Suprapubic skin (tissue), 3 donors: ENCODE data around the gene DNAJC21.

Experiments used
- CTCF ChIP-seq, 2 donors: fragments of 200-600 bp in 1 of 2; fragments of 450-650 bp in 1 of 2; sonication (generic) in 1 of 2; IDR thresholded peaks; one replicate each; pipeline ENCODE4 v1.5.1; 2016 to 2019; ENCODE audit warnings: antibody characterized with exemption in 2 of 2, mild to moderate bottlenecking in 1 of 2, moderate library complexity in 1 of 2
- POLR2A ChIP-seq, 2 donors: fragments of 450-650 bp; IDR thresholded peaks; one replicate each; pipeline ENCODE4 v1.6.1; 2017; ENCODE audit warnings: antibody characterized with exemption in 2 of 2, mild to moderate bottlenecking in 2 of 2, moderate library complexity in 2 of 2

- TF ChIP-seq CTCF (IDR thresholded peaks at IDR 0.05) = no peak
- no peak for TF ChIP-seq POLR2A (IDR thresholded peaks at IDR 0.05)
Observed at GRCh38 chr5:34894716-34895115, 34.6 kb upstream of the DNAJC21 start.
